GM20431 (cell line): Measurements from ENCODE around the gene APEX1.
"Not testable (repeated sequence)": the region's sequence is repeated elsewhere in the genome, so short reads cannot be mapped to it uniquely, and the experiment has no call there.

Experiments
- in situ Hi-C: fragments of 300-500 bp; cut with MseI, MboI; formaldehyde crosslinking; loops from one replicate; pipeline ENCODE4 v1.15.0; 2020; ENCODE audit warnings: low sequenced_read_pairs; ENCODE audit not compliant: unreplicated experiment

APEX1 gene

DNA sequence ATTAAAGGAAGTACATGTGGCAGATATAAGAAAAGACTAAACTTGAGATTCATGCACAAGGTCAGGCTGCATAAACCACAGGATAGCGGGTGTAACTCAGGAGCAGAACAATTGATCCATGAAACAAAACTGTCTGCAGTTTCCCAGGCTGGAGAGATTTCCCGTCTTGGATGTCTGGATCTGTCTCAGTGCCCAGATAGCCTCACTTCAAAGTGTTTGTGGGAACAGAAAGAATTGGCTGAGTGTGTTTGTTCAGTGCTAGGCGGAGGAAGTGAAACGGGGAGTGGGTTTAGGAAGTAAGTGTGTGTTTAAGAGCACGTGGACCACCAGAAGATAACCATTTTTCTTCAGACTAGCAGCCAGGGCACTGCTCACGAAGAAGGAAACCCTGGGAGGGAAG, 48.9 kb downstream of the APEX1 start:
- in situ Hi-C loops: no loop called here

DNA sequence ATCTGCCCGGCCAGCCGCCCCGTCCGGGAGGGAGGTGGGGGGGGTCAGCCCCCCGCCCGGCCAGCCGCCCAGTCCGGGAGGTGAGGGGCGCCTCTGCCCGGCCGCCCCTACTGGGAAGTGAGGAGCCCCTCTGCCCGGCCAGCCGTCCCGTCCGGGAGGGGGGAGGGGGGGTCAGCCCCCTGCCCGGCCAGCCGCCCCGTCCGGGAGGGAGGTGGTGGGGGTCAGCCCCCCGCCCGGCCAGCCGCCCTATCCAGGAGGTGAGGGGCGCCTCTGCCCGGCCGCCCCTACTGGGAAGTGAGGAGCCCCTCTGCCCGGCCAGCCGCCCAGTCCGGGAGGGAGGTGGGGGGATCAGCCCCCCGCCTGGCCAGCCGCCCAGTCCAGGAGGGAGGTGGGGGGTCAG, 51.2 kb downstream of the APEX1 start:
- in situ Hi-C loops: not testable (repeated sequence)

DNA sequence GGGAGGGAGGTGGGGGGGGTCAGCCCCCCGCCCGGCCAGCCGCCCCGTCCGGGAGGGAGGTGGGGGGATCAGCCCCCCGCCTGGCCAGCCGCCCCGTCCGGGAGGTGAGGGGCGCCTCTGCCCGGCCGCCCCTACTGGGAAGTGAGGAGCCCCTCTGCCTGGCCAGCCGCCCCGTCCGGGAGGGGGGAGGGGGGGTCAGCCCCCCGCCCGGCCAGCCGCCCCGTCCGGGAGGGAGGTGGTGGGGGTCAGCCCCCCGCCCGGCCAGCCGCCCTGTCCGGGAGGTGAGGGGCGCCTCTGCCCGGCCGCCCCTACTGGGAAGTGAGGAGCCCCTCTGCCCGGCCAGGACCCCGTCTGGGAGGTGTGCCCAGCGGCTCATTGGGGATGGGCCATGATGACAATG, 51.7 kb downstream of the APEX1 start:
- in situ Hi-C loops: not testable (repeated sequence)
